GM19240 (cell line): Measurements from ENCODE around the gene NFIC.
"Not testable (repeated sequence)": the region's sequence is repeated elsewhere in the genome, so short reads cannot be mapped to it uniquely, and the experiment has no call there.

Source experiments
- DNase-seq: peaks from one replicate; pipeline ENCODE4 v3.0.0; 2011; ENCODE audit warnings: low spot score; ENCODE audit not compliant: insufficient read length

The NFIC gene

DNA sequence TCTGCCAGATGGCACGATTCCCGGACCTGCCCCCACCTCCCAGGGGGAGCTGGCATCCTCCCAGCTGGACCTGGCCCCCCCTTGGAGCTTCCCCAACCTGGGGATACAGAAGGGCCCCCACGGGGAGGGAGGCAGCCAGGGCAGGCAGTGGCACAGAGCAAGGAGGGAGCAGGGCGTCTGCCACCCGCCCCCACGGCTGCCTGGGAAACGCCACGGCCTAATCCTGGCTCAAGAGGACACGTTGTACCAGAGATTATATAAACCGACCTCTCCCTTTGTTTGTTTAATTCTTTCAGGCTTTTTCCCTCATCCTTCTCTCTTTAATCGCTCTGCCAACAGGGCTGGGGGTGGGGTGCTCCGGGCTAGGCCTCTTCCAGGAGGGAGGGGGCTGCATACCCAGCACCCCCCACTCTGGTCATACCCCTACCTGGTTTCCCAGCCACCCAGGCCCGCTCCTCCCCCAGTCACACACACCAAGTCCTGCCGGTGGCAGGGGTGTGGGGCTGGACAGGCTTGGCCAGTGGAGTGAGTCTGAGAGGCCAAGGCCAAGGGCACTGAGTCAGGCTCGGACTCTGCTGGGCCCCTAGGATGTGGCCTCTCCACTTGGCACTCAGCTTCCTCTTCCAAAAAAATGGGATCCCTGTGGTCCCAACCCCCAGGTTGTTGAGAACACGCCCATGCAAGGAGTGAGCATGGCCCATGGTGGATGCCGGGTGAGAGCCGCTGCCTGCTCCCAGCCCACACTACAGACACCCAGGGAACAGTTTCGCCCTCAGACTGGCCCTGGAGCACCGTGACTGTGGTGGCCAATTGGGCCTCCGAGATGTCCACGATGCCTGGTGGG is 29.5 kb upstream of the NFIC start:
- DNase-seq: no peak

DNA sequence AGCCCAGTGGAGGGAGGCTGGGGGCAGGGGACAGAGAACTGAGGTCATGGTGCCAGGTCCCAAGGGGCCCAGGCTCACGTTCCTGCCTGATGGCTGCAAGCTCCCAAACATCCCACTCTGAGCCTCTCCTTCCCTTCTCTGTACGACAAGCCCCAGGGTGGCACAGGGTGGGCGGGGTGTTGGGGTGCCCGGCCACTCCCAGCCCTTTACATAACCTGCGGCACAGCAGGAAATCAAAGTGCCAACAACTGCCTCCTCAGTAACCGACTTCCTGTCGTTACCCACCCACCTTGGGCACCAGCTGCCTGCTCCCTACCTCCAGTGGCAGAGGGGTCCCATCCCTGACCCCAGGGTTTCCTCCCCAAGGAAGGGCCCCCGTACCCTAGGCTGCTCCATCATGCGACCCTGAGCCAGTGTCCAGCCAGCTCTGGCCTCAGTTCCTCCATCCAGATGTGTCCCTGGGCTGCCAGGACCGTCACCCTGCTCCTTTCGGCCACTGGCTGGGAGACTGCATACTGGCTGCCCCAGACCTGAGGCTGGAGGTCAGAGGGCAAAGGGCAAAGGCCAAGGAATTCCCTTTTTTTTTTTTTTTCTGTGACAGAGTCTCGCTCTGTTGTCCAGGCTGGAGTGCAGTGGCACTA is 27.7 kb upstream of the NFIC start:
- DNase-seq: no peak

DNA sequence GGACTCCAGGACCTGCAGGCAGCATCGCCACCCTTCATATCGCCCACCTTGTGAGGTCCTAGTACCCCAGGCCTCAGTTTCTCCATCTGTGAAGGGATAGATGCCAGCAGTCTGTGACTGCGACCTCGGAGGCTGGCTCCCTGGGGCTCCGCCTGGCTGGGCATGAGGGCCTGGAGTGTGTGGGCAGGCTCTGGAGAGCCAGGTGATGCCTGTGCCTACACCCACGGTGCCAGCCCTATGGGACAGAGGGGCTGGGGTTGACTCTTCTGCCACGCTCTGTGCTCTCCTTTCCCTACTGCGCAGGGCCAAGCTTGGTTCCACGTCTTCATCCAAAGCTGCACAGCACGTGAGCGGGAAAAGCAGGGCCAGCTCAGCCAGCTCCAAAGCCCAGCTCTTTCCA is 26.0 kb upstream of the NFIC start:
- no peak for DNase-seq

DNA sequence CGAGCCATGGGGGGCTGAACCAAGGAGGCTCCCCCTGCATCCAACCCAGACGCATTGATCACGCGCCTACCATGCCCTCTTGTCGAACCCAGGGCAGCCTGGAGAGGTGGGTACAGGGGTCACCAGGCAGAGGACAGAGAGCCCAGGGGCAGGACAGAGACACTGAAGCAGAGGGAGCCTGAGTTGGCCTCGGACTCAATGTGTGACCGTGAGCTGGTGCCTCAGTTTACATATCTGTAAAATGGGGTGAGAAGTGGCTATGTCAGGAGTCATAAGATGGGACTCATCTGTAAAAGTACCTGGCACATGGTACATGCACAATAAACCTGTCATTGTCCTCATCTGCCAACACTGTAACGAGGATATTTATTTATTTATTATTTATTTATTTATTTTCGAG is 24.1 kb upstream of the NFIC start:
- DNase-seq: no peak

DNA sequence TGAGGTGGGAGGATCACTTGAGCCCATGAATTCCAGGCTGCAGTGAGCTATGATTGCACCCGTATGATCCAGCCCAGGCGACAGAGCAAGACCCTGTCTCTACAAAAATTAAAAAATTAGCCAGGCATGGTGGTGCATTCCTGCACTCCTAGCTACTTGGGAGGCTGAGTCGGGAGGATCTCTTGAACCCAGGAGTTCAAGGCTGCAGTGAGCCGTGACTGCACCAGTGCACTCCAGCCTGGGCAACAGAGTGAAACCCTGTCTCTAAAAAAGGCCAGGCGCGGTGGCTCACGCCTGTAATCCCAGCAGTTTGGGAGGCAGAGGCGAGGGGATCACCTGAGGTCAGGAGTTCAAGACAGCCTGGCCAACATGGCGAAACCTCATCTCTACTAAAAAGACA is 23.4 kb upstream of the NFIC start:
- not testable (repeated sequence) for DNase-seq

GRCh38 chr19:3343619-3344502 is 22.5 kb upstream of the NFIC start:
- no peak for DNase-seq

GRCh38 chr19:3344608-3345598 is 21.5 kb upstream of the NFIC start:
- DNase-seq: no peak

GRCh38 chr19:3345850-3346460 is 20.4 kb upstream of the NFIC start:
- no peak for DNase-seq

- DNase-seq: no peak
Observed at GRCh38 chr19:3346677-3347353, 19.6 kb upstream of the NFIC start.

GRCh38 chr19:3348042-3348441 is 18.3 kb upstream of the NFIC start:
- no peak for DNase-seq

DNA sequence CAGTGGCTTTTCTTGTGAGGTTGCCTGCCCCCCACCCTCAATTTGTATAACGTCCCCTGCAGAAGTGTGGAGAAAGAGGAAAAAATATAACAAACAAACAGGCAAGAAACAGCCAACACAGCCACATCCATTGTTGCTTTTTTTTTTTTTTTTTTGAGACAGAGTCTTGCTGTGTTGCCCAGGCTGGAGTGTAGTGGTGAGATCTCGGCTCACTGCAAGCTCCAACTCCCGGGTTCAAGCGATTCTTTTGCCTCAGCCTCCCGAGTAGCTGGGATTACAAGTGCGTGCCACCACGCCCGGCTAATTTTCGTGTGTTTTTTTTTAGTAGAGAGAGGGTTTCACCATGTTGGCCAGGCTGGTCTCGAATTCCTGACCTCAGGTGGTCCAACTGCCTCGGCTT is 17.9 kb upstream of the NFIC start:
- DNase-seq: not testable (repeated sequence)

GRCh38 chr19:3350014-3350663 is 16.2 kb upstream of the NFIC start:
- no peak for DNase-seq

- DNase-seq: no peak
Observed at GRCh38 chr19:3351702-3352447, 14.5 kb upstream of the NFIC start.

- DNase-seq: no peak
Observed at GRCh38 chr19:3353493-3353892, 12.9 kb upstream of the NFIC start.

DNA sequence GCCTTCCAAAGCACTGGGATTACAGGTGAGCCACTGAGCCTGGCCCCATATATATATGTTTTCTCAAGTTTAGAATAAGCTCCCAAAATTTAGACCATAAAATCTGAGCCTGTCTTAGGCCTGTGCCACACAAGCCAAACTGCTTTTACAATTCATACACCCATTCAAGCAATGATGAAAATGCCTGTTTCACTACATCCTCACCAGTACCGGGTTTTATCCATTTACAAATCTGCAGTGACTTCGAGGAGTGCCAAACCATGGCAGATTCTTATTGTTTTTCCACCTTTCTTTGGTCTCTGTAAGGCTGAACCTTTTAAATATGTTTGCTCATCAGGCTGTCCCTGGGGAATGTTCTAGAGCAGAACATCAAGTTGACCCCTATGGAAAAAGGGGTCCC is 9.6 kb upstream of the NFIC start:
- DNase-seq: no peak

GRCh38 chr19:3357271-3357991 is 9.0 kb upstream of the NFIC start:
- DNase-seq: no peak

DNA sequence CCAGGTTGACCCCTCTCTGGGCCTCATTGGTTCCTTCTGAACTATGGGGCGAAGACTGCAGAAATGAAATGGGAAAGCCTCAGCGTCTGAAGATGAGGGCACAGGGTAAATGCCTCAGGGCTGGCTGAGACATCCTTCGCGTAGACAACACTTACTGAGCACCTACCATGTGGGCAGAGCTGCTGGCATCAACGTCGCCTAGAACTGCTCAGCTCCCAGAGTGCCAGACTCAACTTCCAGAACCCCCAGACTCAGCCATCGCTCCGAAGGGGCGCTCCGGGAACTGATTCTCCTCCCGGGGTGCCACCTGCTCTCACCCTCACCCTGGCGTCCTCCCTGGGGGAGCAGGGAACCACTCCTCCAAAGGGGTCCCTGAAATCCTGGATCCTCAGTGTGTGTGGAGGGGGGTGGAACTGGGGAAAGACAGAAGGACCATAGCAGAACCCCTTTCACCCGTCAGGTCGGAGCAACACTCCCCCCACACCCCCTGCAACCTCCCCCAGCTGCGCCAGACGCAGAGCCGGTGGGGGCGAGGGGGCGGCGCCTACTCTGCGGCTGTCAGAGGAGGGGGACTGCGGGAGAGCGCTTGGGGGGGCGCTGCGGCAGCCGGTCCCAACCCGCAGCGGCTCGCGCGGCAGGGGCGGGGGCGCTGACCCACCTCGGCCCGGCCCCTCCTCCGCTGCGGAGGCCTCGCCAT is 8.2 kb upstream of the NFIC start:
- DNase-seq: no peak
